GM19455 (cell line): Measurements from ENCODE around the gene MMP14.
"Not testable (repeated sequence)": the region's sequence is repeated elsewhere in the genome, so short reads cannot be mapped to it uniquely, and the experiment has no call there.

Experiments used
- ATAC-seq: cut with Tn5 transposase; IDR thresholded peaks from one replicate; pipeline ENCODE4 v1.9.1; 2021; ENCODE audit not compliant: unreplicated experiment

Gene MMP14

DNA sequence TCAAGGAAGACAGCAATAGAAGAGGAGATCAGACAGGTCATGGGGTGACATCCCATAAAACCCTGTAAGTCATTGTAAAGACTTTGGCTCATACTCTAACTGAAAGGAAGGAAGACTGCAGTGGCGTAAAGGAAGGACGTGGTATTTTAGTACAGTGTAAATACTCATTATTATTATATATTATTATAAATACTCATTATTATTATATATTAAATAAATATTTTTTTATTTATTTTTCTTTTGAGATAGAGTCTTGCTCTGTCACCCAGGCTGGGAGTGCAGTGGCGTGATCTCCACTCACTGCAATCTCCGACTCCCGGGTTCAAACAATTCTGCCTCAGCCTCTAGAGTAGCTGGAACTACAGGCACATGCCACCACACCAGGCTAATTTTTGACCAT, 20.0 kb downstream of the MMP14 start:
- no peak for ATAC-seq

DNA sequence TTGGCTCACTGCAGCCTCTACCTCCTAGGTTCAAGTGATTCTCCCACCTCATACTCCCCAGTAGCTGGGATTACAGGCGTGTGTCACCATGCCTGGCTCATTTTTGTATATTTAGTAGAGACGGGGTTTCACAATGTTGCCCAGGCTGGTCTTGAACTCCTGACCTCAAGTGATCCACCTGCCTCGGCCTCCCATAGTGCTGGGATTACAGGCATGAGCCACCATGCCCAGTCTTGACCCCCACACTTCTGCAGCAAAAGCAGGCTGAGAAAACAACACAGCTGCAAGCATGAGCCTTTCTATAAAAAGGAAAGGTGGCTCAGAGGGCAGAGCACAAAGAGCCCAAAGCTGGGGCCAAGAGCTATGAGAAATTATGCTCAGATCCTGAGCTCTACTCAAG, 24.0 kb downstream of the MMP14 start:
- not testable (repeated sequence) for ATAC-seq

DNA sequence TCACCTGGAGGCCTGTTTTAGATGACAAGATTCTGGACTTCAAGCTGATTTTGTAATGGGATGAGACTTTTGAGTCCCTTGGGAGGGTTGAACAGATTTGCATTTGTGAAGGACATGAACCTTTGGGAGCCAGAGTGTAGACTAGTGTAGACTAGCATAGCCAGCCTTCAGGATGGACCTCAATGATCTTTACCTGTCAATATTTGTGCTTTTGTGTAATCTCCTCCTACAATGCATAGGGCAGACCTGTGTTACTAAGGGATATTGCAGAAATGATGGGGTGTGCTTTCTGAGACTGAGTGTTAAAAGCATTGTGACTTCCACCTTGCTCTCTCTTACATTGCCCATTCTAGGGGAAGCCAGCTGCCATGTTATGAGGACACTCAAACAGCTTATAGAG, 25.3 kb downstream of the MMP14 start:
- no peak for ATAC-seq

DNA sequence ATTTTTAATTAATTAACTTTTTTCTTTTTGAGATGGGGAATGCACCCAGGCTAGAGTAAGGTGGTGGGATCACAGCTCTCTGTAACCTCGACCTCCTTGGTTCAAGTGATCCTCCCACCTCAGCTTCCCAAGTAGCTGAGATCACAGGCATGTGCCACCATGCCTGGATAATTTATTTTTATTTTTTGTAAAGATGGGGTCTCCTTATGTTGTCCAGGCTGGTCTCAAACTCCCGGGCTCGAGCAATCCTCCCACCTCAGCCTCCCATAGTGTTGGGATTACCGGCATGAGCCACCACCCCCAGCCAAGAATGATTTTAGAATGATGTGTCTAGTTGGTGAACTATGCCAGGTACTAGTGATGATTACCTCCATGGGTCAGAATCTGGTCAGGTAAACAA, 28.6 kb downstream of the MMP14 start:
- no peak for ATAC-seq

DNA sequence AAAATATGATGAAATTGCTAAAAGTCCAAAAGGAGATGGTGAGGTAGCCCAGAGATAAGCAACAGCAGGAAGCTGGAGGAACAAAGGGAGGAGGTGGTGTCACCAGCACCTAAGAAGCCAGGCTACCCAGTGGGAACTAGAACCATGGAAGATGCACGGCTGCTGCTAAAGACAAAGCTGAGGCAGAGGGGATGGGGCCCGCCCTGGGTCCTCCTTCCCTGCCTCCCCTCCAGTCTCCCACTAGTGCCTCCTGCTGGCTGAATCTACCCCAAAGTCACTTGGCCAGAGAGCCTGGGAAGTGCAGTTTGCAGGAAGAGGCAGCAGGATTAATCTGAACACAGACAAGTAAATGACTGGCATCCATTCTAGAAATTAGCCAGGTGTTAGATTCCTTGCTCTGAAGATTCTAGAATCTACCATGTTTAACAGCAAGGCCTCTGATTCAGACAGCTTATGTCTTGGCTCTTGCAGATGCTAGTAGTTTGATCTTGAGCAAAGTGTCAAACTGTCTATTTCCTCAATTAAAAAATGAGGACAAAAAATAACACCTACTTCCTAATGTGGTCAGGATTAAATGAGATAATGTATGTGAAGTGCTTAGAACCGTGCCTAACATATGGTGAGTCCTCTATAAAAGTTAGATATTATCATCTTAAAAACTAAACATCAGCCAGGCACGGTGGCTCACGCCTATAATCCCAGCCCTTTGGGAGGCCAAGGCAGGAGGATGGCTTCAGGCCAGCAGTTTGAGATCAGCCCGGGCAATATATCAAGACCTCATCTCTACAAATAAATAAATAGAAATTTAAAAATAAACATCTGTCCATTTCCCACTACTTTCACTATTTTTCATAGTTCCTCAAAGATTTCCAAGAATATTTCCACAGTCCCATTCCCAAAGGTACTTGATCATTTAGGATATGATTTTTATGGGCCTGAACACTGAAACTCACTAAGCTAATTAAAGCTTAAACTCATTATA, 29.3 kb downstream of the MMP14 start:
- no peak for ATAC-seq

DNA sequence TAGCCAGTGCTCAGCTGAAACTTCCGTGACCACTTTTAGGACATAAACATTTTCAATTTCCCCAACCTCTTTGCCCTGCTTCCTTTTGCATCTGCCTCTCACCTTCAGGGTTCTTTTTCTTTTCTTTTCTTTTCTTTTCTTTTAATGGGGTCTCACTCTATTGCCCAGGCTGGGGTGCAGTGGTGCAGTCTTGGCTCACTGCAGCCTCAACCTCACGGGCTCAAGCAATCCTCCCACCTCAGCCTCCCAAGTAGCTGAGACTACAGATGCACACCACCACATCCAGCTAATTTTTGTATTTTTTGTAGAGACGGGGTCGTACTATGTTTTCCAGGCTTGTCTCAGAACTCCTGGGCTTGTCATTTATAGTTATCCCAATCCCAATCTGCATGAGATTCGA, 30.5 kb downstream of the MMP14 start:
- ATAC-seq = no peak

DNA sequence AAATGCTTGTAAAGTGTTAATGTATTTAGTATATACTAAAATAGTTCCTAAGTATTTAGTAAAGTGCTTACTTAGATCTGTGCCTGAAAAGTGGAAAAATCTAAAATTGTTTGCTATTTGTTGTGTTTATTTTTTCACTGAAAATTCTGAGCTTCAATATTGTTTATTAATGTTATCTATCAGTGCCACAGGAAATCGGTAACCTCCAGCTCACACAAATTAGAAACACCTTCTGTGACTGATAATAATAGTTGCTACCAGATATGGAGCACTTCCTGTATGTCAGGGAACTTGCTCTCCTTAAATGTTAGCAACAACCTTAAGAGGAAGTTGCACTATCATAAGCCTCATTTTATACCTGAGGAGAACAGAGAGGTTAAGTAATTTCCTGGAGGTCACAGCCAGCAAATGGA, 34.4 kb downstream of the MMP14 start:
- ATAC-seq = peak; percentile 37

DNA sequence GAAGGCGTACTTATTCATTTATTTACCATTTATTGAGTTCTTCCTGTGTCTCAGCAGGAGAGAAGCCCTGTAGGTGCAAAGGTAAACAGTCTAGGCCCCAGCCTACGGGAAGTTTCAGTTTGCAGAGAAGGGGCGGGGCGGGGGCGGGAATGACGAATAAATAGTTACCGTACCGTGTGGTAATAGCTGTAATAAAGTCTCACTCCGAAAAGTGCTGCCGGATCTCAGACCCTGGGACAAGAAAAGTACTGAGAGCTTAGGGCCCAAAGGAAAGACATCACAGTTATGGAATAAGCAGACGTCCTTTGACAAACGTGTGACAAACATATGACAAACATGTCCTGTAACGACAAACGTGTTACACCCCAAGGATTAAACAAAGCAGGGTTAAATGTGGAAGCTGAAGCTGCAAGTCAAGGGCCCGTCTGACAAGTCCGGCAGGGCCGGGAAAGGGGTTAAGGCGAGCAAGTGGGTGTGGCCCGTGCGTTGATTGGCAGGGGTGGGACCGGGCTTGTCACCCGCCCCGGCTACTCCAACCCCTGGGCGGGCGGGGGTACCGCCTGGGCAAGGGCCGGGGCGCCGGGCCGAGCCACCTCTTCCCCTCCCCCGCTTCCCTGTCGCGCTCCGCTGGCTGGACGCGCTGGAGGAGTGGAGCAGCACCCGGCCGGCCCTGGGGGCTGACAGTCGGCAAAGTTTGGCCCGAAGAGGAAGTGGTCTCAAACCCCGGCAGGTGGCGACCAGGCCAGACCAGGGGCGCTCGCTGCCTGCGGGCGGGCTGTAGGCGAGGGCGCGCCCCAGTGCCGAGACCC, 35.0 kb downstream of the MMP14 start, which contains the start of gene LRP10:
LRP10 (plus strand) TSS at position 517 of the 809 bp plus-strand sequence. CDS start 564 bp downstream, outside the sequence.
- ATAC-seq = peak; percentile 78

DNA sequence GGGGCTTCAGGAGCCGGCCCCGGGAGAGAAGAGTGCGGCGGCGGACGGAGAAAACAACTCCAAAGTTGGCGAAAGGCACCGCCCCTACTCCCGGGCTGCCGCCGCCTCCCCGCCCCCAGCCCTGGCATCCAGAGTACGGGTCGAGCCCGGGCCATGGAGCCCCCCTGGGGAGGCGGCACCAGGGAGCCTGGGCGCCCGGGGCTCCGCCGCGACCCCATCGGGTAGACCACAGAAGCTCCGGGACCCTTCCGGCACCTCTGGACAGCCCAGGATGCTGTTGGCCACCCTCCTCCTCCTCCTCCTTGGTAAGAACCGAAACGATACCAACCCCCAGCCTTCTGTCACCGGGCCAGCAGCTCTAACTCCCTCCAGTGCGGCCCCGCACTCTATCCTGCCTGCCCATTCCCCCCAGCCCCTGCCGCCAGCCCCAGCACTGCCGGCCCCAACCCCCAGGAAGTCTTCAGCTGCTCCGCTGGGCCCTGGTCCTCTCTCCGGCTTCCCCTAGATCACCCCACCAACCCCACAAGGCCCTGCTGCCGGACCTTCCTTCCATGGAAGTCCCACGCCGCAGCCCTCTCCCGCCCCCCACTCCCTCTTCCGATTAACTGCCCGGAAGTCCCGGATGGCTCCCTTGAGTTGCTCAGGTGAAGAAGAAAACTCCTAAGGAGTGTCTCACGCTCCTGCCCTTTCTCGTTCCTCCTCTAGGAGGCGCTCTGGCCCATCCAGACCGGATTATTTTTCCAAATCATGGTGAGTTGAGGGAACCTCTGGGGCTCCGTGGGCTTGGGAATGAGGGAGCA, 35.8 kb downstream of the MMP14 start:
- peak; percentile 19 for ATAC-seq

DNA sequence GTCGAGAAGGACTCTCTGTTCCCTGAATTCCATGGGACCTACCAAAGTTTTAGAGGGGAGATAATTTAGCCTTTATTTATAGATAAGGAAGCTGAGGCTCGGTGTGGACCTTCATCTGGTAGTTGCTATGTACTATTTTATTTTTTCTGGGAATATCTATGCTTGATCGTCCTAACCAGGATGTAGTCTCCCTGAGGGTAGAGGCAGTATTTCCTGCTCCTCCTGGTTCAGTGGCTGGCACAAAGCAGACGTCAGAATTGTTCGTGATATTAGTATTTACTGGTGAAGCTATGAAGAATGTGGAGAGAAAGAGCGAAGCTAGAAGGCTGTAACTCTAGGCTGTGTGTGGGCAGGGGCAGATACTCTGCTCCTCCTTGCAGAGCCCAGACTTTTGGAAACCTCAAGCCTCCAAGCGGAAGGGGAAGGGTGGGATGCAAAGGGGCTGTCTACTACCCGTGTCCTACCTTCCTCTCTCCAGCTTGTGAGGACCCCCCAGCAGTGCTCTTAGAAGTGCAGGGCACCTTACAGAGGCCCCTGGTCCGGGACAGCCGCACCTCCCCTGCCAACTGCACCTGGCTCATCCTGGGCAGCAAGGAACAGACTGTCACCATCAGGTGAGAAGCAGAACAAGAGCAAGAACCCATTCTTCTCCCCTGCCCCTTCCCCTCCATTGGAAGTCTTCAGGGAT, 36.6 kb downstream of the MMP14 start:
- no peak for ATAC-seq

DNA sequence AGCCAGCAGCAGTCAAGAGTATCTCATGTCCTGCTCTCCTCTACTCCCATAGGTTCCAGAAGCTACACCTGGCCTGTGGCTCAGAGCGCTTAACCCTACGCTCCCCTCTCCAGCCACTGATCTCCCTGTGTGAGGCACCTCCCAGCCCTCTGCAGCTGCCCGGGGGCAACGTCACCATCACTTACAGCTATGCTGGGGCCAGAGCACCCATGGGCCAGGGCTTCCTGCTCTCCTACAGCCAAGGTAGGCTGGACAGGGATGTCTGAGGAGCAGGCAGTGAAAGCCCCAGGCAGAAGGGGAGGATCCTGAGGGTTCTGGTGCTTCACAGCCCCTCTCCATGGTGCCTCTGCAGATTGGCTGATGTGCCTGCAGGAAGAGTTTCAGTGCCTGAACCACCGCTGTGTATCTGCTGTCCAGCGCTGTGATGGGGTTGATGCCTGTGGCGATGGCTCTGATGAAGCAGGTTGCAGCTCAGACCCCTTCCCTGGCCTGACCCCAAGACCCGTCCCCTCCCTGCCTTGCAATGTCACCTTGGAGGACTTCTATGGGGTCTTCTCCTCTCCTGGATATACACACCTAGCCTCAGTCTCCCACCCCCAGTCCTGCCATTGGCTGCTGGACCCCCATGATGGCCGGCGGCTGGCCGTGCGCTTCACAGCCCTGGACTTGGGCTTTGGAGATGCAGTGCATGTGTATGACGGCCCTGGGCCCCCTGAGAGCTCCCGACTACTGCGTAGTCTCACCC, 38.8 kb downstream of the MMP14 start:
- no peak for ATAC-seq

DNA sequence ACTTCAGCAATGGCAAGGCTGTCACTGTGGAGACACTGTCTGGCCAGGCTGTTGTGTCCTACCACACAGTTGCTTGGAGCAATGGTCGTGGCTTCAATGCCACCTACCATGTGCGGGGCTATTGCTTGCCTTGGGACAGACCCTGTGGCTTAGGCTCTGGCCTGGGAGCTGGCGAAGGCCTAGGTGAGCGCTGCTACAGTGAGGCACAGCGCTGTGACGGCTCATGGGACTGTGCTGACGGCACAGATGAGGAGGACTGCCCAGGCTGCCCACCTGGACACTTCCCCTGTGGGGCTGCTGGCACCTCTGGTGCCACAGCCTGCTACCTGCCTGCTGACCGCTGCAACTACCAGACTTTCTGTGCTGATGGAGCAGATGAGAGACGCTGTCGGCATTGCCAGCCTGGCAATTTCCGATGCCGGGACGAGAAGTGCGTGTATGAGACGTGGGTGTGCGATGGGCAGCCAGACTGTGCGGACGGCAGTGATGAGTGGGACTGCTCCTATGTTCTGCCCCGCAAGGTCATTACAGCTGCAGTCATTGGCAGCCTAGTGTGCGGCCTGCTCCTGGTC, 39.4 kb downstream of the MMP14 start:
- ATAC-seq = no peak

DNA sequence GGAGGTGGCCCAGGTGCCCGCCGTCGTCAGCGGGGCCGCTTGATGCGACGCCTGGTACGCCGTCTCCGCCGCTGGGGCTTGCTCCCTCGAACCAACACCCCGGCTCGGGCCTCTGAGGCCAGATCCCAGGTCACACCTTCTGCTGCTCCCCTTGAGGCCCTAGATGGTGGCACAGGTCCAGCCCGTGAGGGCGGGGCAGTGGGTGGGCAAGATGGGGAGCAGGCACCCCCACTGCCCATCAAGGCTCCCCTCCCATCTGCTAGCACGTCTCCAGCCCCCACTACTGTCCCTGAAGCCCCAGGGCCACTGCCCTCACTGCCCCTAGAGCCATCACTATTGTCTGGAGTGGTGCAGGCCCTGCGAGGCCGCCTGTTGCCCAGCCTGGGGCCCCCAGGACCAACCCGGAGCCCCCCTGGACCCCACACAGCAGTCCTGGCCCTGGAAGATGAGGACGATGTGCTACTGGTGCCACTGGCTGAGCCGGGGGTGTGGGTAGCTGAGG, 40.7 kb downstream of the MMP14 start:
- ATAC-seq = no peak

DNA sequence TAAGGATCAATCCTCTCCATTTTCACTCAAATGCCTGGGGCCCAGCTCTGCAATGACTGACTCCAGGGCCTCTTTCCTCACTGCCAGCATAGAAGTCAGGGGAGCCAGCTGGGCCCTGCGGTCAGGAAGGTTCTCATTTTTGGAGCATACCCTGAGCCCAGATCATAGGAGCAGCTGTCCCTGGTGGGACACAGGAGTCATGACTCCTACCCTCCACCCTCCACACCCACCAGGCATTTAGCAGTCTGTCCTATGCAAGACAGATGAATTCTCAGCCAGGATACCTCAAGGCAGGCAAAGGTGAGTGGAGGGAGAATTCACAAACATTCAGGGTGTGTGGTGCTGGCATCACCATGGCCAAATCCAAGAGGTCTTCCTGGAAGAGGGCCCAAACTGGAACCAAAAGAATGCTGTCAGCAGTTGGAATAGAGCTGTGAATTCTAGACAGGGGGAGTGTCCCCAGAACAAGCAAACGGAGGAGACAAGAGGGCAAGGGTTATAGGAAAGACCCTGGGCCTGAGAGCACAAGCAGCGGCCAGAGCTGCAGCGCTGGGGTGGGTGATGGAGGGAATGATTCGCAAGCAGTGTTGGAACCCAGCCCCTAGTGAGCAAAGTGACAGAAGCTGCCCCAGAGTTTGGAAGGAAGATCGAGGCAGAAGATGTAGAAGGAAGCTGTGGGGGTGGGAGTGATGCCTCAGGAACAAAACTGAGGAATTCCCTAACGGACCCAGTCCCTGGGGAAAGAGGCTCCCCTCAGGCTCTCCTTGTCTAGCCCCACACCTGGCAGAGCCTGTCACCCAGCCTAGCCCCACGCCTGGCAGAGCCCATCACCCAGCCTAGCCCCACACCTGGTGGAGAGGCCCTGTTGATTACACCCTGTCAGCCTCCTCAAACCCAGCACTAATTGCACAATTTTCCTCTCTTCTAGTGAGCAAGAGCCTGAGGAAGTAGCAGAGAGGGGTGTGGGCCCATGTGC, 42.2 kb downstream of the MMP14 start:
- no peak for ATAC-seq

DNA sequence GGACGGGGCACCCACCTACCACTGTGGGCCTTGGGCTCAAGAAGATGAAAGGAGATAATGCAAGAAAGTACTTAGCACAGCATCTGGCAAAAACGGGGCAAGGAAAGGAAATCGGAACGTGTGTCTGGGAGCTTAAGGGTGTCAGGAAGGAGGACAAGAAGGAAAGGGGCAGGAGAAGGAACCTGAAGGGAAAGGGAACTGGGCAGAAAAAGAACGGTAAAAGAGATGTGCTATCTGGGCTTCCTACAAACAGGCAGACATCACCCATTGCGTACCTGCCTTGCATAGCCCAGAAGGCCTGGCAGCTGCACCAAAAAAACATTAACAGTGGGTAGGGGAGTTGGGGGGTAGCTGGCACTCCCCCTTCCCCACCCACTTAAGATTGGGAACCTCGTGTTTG, 45.7 kb downstream of the MMP14 start:
- no peak for ATAC-seq

DNA sequence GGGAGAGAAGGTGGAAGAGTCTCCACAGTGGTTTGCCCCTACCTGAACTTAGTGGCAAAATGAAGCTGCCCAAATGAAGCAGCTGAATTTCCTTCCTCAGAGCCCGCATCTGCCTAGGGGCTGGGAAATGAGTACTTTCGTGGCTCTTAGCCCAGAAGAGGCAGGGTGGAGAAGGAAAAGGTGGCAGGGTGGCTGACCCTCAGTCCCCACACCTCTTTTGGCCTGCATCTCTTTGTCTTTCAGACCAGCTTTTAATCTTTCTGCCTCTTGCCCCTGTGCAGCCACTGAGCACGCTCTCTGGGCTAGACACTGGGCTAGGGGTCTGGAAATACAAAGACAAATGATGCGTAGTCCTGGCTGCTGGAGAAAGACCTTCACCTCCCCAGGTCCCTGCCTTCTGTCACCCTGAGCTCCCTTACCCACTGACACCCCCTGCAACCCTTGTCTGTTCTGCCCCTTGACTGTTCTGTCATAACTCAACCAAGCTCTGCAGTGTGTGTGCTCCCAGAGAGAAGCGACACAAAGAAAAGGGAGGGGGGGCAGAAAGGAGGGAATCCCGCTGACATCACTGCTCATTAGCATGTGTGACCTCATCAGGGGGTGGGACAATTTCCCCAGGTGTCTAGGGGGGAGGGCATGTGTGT, 46.3 kb downstream of the MMP14 start:
- ATAC-seq = no peak

DNA sequence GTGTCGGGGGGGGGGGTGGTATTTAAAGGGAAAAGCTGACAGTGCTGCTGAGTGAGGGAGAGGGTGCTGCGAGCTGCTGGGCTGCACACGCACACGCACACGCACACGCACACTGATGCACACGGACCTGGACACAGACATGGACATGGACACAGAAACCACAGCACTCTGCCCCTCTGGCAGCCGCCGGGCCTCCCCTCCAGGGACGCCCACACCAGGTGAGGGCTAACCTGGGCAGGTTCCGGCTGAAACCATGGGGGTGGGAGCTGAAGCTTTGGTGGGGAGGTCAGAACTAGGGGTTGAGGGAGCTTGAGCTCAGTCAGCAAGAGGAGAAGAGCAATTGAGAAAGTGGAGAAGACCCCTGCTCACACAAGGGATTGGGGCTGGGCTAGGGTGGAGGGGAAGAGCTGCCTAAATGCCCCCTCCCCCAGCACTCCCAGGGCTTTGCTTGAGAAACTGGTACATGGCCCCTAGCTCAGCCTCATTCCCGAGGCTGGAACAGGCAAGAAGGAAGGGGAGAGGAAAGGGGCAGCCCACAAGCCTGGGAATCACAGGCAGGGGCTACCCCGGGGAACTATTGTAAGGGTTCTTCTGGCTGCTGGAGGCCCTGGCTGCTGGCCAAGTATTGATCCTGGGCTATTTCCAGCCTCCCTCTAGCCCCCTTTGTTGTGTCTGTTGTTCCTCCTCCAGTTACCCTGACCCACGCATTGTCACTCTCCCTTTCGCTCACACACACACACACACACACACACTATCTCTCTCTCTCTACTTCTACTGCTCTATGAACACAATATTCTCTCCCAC, 47.0 kb downstream of the MMP14 start, which contains the start of gene REM2:
REM2 (plus strand) TSS at position 50 of the 804 bp plus-strand sequence; CDS start at position 116, 66 bp downstream.
- no peak for ATAC-seq
